ENCODE measurements around the gene AKAP9. TPM values are rescaled to one million over a fixed set of nuclear protein-coding genes. Genes with fewer than 3 reads are reported as not detected.
"Not testable (repeated sequence)": the region's sequence is repeated elsewhere in the genome, so short reads cannot be mapped to it uniquely, and the experiment has no call there.

Gene AKAP9
- total RNA-seq, 6 experiments from 2014 or later: 24.6 to 30.4 (median 26.4) TPM

GRCh38 chr7:91945476-91945875, 4.8 kb downstream of the AKAP9 start:
- H3K4me1 Mint-ChIP-seq (ENCODE audit: low read depth): peaks cover 47% of the 10 kb centered on the region

DNA sequence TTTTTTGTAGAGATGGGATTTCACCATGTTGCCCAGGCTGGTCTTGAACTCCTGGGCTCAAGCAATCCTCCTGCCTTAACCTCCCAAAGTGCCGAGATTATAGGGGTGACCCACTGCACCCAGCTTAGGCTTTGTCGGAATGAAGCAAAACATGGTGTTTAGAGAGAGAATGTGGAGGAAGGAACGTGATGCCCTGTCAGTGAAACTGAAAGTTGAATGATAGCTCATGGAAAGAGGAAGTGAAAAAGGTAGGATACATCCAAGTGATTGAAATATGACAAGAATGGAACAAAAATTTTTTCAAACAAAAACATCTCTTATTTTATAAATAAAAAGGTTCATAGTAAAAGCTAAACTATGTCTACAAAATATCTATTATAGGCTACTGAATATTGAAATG, 5.9 kb downstream of the AKAP9 start:
- Mint-ChIP-seq H3K36me3 (ENCODE audit: low read depth) (no peaks in the 10 kb centered on the region; the same call in 1 of the 2 replicates), H3K4me3 (no peak overlapping the region), H3K27me3 (ENCODE audit: insufficient read depth) (no peaks in the 10 kb centered on the region), H3K9me3 (no peaks in the 10 kb centered on the region), H3K27ac (no peak overlapping the region), H3K4me1 (ENCODE audit: low read depth) (peaks cover 47% of the 10 kb centered on the region)
- no peak for DNase-seq
- no peak for TF ChIP-seq CTCF (IDR thresholded peaks at IDR 0.05)

More at GRCh38 chr7:91945476-91945875, 4.8 kb downstream of the AKAP9 start:
- peak overlapping the region; percentile 49; the same call in 1 of the 2 replicates for H3K27ac Mint-ChIP-seq
- no peaks in the 10 kb centered on the region for H3K9me3 Mint-ChIP-seq
- no peak overlapping the region for H3K4me3 Mint-ChIP-seq
- peak; percentile 71 for DNase-seq
- H3K27me3 Mint-ChIP-seq (ENCODE audit: insufficient read depth): no peaks in the 10 kb centered on the region; the same call in 1 of the 2 replicates
- peak; percentile 48 for TF ChIP-seq CTCF (IDR thresholded peaks at IDR 0.05)
- no peaks in the 10 kb centered on the region; the same call in 1 of the 2 replicates for H3K36me3 Mint-ChIP-seq (ENCODE audit: low read depth)

- H3K9me3 Mint-ChIP-seq: no peaks in the 10 kb centered on the region
- no peaks in the 10 kb centered on the region for H3K27me3 Mint-ChIP-seq (ENCODE audit: insufficient read depth)
- no peaks in the 10 kb centered on the region; the same call in 1 of the 2 replicates for H3K36me3 Mint-ChIP-seq (ENCODE audit: low read depth)
- H3K4me3 Mint-ChIP-seq: no peak overlapping the region
- H3K4me1 Mint-ChIP-seq (ENCODE audit: low read depth): peaks cover 46% of the 10 kb centered on the region
- DNase-seq: no peak
- no peak for TF ChIP-seq CTCF (IDR thresholded peaks at IDR 0.05)
- H3K27ac Mint-ChIP-seq: no peak overlapping the region
Measured at GRCh38 chr7:91947948-91948347, 7.3 kb downstream of the AKAP9 start.

- Mint-ChIP-seq H3K9me3 (no peaks in the 10 kb centered on the region), H3K36me3 (ENCODE audit: low read depth) (no peaks in the 10 kb centered on the region; the same call in 1 of the 2 replicates), H3K27ac (no peak overlapping the region), H3K4me1 (ENCODE audit: low read depth) (peaks cover 50% of the 10 kb centered on the region), H3K27me3 (ENCODE audit: insufficient read depth) (no peaks in the 10 kb centered on the region), H3K4me3 (no peak overlapping the region)
- TF ChIP-seq CTCF (IDR thresholded peaks at IDR 0.05): no peak
- DNase-seq: no peak
Measured at GRCh38 chr7:91949221-91950009, 8.8 kb downstream of the AKAP9 start.

DNA sequence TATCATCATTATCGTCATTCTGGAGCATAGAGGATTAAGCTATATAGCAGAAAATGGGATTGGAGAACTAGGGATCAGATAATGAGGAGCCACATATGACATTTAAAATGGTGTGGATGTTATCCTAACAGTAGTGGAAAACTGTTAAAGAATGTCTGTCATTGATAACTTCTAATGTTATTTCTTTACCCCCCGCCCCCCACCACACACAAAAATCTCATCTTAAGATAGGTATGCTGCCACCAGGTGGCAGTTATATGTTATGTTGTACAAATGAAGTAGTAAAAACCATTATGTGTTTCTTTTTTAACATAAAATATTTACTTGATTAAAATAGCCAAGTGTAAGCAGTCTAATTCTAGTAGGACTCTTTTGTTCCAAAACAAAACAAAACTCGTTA, 13.0 kb downstream of the AKAP9 start:
- no peaks in the 10 kb centered on the region for H3K36me3 Mint-ChIP-seq (ENCODE audit: low read depth)
- peak; percentile 76 for TF ChIP-seq CTCF (IDR thresholded peaks at IDR 0.05)
- no peak for DNase-seq
- no peak overlapping the region for H3K4me3 Mint-ChIP-seq
- H3K9me3 Mint-ChIP-seq: no peaks in the 10 kb centered on the region
- no peaks in the 10 kb centered on the region for H3K27me3 Mint-ChIP-seq (ENCODE audit: insufficient read depth)
- peaks cover 33% of the 10 kb centered on the region for H3K4me1 Mint-ChIP-seq (ENCODE audit: low read depth)
- H3K27ac Mint-ChIP-seq: no peak overlapping the region

- not testable (repeated sequence) for H3K4me3 Mint-ChIP-seq; H3K36me3 Mint-ChIP-seq (ENCODE audit: low read depth); H3K27ac Mint-ChIP-seq; DNase-seq; H3K9me3 Mint-ChIP-seq; H3K27me3 Mint-ChIP-seq (ENCODE audit: insufficient read depth)
- peaks cover 22% of the 10 kb centered on the region for H3K4me1 Mint-ChIP-seq (ENCODE audit: low read depth)
Measured at GRCh38 chr7:91956464-91956863, 15.8 kb downstream of the AKAP9 start.
